BLaER1 treated with 17β-estradiol and CSF1 and Interleukin-3, amounts not matched to agents 10 nM and 100 nM (cell line): Measurements from ENCODE around the gene GTPBP6.
A peak's percentile ranks its signal among the peaks of the same experiment; 100 is the strongest.
"Not testable (repeated sequence)": the region's sequence is repeated elsewhere in the genome, so short reads cannot be mapped to it uniquely, and the experiment has no call there.

Experiments
- H3K27ac ChIP-seq, 11 experiments: shearing (Covaris generic); formaldehyde crosslinking; 2 replicates each; pipeline ENCODE4 v1.8.1; 2022
- H3K27me3 ChIP-seq, 11 experiments: shearing (Covaris generic); formaldehyde crosslinking; 2 replicates each; pipeline ENCODE4 v1.8.1; 2022
- H3K36me3 ChIP-seq, 11 experiments: shearing (Covaris generic); formaldehyde crosslinking; 2 replicates each; pipeline ENCODE4 v1.8.1; 2022
- H3K4me1 ChIP-seq, 10 experiments: shearing (Covaris generic); formaldehyde crosslinking; 2 replicates each; pipeline ENCODE4 v1.8.1; 2022
- H3K4me2 ChIP-seq, 11 experiments: shearing (Covaris generic); formaldehyde crosslinking; 2 replicates each; pipeline ENCODE4 v1.8.1; 2022
- H3K4me3 ChIP-seq, 10 experiments: shearing (Covaris generic); formaldehyde crosslinking; 2 replicates each; pipeline ENCODE4 v1.8.1; 2022
- H3K9ac ChIP-seq, 11 experiments: shearing (Covaris generic); formaldehyde crosslinking; 2 replicates each; pipeline ENCODE4 v1.8.1; 2022
- H3K9me3 ChIP-seq, 11 experiments: shearing (Covaris generic); formaldehyde crosslinking; replicated peaks in 1 of 11; 2 replicates each; pipeline ENCODE4 v1.8.1; 2022
- H4K20me1 ChIP-seq, 11 experiments: shearing (Covaris generic); formaldehyde crosslinking; 2 replicates each; pipeline ENCODE4 v1.8.1; 2022
- Cebpa-rat ChIP-seq, 11 experiments: shearing (Covaris generic); IDR thresholded peaks; 2 replicates each; pipeline ENCODE4 v1.8.1; 2022

GTPBP6 gene

GRCh38 chrX:287670-288069, 30.9 kb downstream of the GTPBP6 start:
- Histone ChIP-seq H3K36me3 (peaks cover 73 to 82% (median 80%) of the 10 kb centered on the region in 11 experiments), H4K20me1 (peaks cover 0 to 11% (median 0%) of the 10 kb centered on the region in 11 experiments; a peak in 2 of 22 replicates), H3K27ac (no peak overlapping the region)

DNA sequence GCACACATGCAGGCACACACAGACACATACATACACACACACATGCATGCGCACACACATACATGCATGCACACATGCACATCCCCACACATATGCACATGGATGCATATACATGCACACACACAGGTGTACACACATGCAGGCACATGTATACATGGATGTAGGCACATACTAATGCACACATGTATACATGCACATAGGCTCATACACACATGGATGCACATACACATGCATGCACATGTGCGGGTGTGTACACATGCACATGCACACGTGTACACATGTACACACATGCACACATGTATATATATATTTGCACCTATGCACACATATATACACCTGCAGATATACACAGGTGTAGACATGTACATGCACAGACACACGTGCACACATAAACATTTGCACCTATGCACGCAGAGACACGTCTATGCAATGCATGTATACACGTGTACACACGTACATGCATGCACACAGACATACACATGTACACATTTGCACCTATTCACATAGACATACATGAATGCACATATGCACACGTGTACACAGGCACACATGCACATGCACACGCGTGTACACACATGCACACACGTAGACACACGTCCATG, 33.4 kb downstream of the GTPBP6 start:
- H3K27me3 ChIP-seq = no peaks in the 10 kb centered on the region
- peaks cover 13 to 26% (median 20%) of the 10 kb centered on the region in 10 experiments; a peak in 18 of 20 replicates for H3K4me1 ChIP-seq
- H3K27ac ChIP-seq = no peak overlapping the region
- no peak for TF ChIP-seq Cebpa-rat (IDR thresholded peaks at IDR 0.05)
- H4K20me1 ChIP-seq = peaks cover 0 to 19% (median 0%) of the 10 kb centered on the region in 11 experiments; a peak in 2 of 22 replicates
- H3K36me3 ChIP-seq = peaks cover 48 to 57% (median 55%) of the 10 kb centered on the region in 11 experiments
- H3K9me3 ChIP-seq = no peaks in the 10 kb centered on the region; a peak in 1 of 22 replicates
- H3K9ac ChIP-seq = no peak overlapping the region
- no peak overlapping the region for H3K4me2 ChIP-seq
- H3K4me3 ChIP-seq = no peak overlapping the region

More at GRCh38 chrX:287670-288069, 30.9 kb downstream of the GTPBP6 start:
- Histone ChIP-seq H3K27me3 (no peaks in the 10 kb centered on the region), H3K9ac (no peak overlapping the region), H3K4me2 (no peak overlapping the region), H3K4me1 (peaks cover 0 to 11% (median 5%) of the 10 kb centered on the region in 10 experiments; a peak in 8 of 20 replicates), H3K4me3 (no peak overlapping the region), H3K9me3 (peaks cover 1 to 22% (median 10%) of the 10 kb centered on the region in 11 experiments; a peak in 17 of 22 replicates)
- no peak for TF ChIP-seq Cebpa-rat (IDR thresholded peaks at IDR 0.05)

DNA sequence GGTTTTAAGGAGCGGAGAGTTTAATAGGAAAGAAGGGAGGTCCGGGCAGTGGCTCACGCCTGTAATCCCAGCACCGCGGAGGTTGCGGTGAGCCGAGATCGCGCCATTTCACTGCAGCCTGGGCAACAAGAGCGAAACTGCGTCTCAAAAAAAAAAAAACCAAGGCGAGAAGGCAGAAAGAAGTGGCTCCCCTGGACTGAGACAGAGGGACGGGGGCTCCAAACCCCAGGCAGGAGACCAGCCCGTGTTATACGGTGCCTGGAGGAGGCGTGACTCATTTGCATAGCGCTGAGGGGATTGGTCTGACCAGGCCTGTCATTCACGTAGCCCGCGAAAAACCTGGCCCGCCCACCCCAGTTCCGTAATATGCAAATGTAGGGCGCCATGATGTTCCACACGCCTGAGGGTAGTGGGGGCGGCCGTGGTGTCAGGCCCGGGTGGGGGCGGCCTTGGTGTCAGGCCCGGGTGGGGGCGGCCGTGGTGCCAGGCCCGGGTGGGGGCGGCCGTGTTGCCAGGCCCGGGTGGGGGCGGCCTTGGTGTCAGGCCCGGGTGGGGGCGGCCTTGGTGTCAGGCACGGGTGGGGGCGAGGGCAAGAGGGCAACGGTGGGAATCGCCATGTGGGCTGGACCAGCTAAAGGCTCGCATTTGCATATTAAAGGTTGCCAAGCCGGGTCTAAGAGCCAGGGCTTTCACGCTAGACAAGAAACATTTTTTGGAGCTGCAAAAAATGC, 35.3 kb downstream of the GTPBP6 start:
- H3K27ac ChIP-seq = peak overlapping the region in 9 of 11 experiments; percentile 30 to 76 (median 65); a peak in 14 of 22 replicates
- H3K36me3 ChIP-seq = peaks cover 29 to 38% (median 37%) of the 10 kb centered on the region in 11 experiments
- H3K9me3 ChIP-seq = no peaks in the 10 kb centered on the region
- H3K27me3 ChIP-seq = no peaks in the 10 kb centered on the region
- peak overlapping the region; percentile 52 to 70 (median 59) for H3K4me3 ChIP-seq
- TF ChIP-seq Cebpa-rat (IDR thresholded peaks at IDR 0.05) = no peak
- H3K4me1 ChIP-seq = peaks cover 26 to 44% (median 38%) of the 10 kb centered on the region in 10 experiments
- H4K20me1 ChIP-seq = peaks cover 0 to 25% (median 0%) of the 10 kb centered on the region in 11 experiments; a peak in 3 of 22 replicates
- H3K4me2 ChIP-seq = peak overlapping the region; percentile 68 to 88 (median 76)
- H3K9ac ChIP-seq = peak overlapping the region; percentile 51 to 78 (median 75); a peak in 20 of 22 replicates

DNA sequence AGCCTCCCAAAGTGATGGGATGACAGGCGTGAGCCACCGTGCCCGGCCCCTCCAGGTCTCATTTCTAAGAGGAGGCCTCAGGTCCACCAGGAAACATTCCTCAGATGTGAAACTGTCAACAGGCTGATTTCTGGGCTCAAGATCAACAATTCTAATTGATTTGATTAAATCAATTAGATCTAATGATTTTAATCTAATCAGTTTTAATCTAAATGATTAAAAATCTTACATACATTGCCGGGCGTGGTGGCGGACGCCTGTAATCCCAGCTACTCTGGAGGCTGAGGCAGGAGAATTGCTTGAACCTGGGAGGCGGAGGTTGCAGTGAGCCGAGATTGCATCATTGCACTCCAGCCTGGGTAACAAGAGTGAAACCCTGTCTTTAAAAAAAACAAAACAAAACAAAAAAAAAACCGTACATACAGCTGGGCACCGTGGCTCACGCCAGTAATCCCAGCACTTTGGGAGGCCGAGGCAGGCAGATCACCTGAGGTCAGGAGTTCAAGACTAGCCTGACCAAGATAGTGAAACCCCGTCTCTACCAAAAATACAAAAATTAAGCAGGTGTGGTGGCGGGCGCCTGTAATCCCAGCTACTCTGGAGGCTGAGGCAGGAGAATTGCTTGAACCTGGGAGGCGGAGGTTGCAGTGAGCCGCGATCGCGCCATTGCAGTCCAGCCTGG, 36.5 kb downstream of the GTPBP6 start:
- peaks cover 0 to 19% (median 0%) of the 10 kb centered on the region in 11 experiments; a peak in 3 of 22 replicates for H4K20me1 ChIP-seq
- not testable (repeated sequence) for H3K27me3 ChIP-seq, H3K9me3 ChIP-seq
- H3K4me2 ChIP-seq = peak overlapping the region; percentile 33 to 68 (median 56); a peak in 19 of 22 replicates
- TF ChIP-seq Cebpa-rat (IDR thresholded peaks at IDR 0.05) = peak in 4 of 11 experiments; percentile 13 to 72 (median 41); a peak in 4 of 22 replicates
- peak overlapping the region in 7 of 11 experiments; percentile 1 to 40 (median 32); a peak in 8 of 22 replicates for H3K27ac ChIP-seq
- 0 out of 20 replicates have a peak overlapping the region, but pooled peaks of 1 of the 10 experiments have one; percentile 22 for H3K4me3 ChIP-seq
- H3K36me3 ChIP-seq = peaks cover 23 to 31% (median 31%) of the 10 kb centered on the region in 11 experiments
- peaks cover 26 to 46% (median 40%) of the 10 kb centered on the region in 10 experiments for H3K4me1 ChIP-seq
- peak overlapping the region in 4 of 11 experiments; percentile 2 to 38 (median 34); a peak in 4 of 22 replicates for H3K9ac ChIP-seq

DNA sequence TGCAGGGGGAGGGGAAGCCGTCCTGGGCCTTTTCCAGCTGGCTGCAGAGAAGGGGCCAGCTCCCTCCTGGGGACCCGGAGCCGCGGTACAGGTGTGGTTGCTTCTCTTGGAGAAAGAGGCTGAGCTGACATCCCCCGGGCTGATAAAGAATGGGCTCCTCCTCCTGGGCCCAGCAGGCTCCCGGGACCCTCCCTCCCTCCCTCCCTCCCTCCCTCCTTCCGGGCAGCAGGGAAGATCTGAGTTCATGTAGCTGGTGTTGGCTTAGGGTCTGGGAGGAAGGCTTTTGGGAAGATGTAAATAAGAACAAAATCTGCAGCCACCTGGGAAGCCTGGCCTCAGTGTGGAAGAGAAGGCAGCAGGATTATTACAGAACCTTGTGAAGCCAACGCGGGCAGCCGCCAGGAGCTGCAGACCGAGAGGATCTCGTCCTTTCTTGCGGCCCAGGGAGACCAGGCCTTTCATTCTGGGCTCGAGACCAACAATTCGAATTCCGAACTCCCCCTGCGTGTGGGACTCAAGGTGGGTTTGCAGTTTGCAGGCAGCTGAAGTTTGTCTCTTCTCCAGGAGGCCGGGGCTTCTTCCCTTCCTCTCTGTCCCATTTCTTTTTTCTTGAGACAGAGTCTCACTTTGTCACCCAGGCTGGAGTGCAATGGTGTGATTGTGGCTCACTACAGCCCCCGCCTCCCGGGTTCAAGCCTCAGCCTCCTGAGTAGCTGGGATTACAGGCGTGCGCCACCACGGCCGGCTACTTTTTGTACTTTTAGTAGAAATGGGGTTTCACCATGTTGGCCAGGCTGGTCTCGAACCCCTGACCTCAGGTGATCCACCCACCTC, 37.2 kb downstream of the GTPBP6 start, which contains the start of gene PLCXD1:
PLCXD1 (plus strand) TSS at position 216 of the 834 bp plus-strand sequence. CDS start 2,807 bp downstream, outside the sequence.
- no peak for TF ChIP-seq Cebpa-rat (IDR thresholded peaks at IDR 0.05)
- peak within 1 kb of the TSS in 3 of 11 experiments; percentile 2 to 36 (median 32); a peak in 4 of 22 replicates for H3K9ac ChIP-seq
- H3K4me1 ChIP-seq = peaks cover 26 to 53% (median 46%) of the 10 kb centered on the region in 10 experiments
- peaks cover 0 to 19% (median 0%) of the 10 kb centered on the region in 11 experiments; a peak in 3 of 22 replicates for H4K20me1 ChIP-seq
- peak within 1 kb of the TSS in 1 of 10 experiments; percentile 22; a peak in 1 of 20 replicates for H3K4me3 ChIP-seq
- H3K27me3 ChIP-seq = no peaks in the 10 kb centered on the region
- peak within 1 kb of the TSS; percentile 33 to 71 (median 56); a peak in 20 of 22 replicates for H3K4me2 ChIP-seq
- H3K9me3 ChIP-seq = no peaks in the 10 kb centered on the region
- H3K27ac ChIP-seq = peak within 1 kb of the TSS in 6 of 11 experiments; percentile 1 to 45 (median 30); a peak in 9 of 22 replicates
- peaks cover 17 to 25% (median 25%) of the 10 kb centered on the region in 11 experiments for H3K36me3 ChIP-seq

- Histone ChIP-seq H3K36me3 (peaks cover 13 to 20% (median 18%) of the 10 kb centered on the region in 11 experiments; a peak in 21 of 22 replicates), H4K20me1 (peaks cover 0 to 19% (median 0%) of the 10 kb centered on the region in 11 experiments; a peak in 3 of 22 replicates), H3K4me1 (peaks cover 29 to 60% (median 49%) of the 10 kb centered on the region in 10 experiments)
- H3K9me3 ChIP-seq, H3K27ac ChIP-seq, H3K4me3 ChIP-seq, H3K4me2 ChIP-seq, H3K9ac ChIP-seq, H3K27me3 ChIP-seq: not testable (repeated sequence)
Observed at GRCh38 chrX:280722-281121, 37.9 kb downstream of the GTPBP6 start.

DNA sequence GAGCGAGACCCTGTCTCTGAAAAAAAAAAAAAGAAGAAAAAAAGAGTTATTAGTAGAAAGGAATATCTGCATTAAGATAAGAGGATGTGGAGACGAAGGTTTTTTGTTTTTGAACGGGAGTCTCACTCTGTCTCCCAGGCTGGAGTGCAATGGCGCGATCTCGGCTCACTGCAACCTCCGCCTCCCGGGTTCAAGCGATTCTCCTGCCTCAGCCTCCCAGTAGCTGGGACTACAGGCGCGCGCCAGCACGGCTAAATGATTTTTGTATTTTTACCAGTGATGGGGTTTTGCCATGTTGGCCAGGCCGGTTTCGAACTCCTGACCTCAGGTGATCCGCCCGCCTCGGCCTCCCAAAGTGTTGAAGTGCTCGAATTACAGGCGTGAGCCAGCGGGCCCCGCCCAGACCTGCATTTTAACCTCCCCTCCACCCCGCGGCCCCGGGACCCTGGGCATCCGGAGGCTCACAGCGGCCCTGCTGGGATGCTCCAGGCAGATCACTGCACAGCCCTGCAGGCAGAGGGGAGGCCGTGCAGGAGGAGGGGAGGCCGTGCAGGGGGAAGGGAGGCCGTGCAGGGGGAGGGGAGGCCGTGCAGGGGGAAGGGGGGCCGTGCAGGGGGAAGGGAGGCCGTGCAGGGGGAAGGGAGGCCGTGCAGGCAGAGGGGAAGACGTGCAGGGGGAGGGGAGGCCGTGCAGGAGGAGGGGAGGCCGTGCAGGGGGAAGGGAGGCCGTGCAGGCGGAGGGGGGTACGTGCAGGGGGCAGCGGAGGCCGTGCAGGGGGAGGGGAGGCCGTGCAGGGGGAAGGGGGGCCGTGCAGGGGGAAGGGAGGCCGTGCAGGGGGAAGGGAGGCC, 38.6 kb downstream of the GTPBP6 start:
- peaks cover 35 to 62% (median 56%) of the 10 kb centered on the region in 10 experiments for H3K4me1 ChIP-seq

More for the DNA sequence above, 38.6 kb downstream of the GTPBP6 start:
- H3K9me3 ChIP-seq, H3K4me3 ChIP-seq, H3K27ac ChIP-seq, H3K27me3 ChIP-seq: not testable (repeated sequence)
- Histone ChIP-seq H3K4me2 (peak overlapping the region; percentile 44 to 71 (median 59)), H3K9ac (peak overlapping the region in 2 of 11 experiments; percentile 4 to 24; a peak in 1 of 22 replicates), H4K20me1 (peaks cover 0 to 19% (median 0%) of the 10 kb centered on the region in 11 experiments; a peak in 3 of 22 replicates), H3K36me3 (peaks cover 5 to 13% (median 11%) of the 10 kb centered on the region in 11 experiments; a peak in 21 of 22 replicates)
